HUES6 (cell line): ENCODE results near the gene MAP2K5.

Experiments
- H3K27ac ChIP-seq: 2 replicates; pipeline ENCODE4 v1.7.0; 2013; ENCODE audit warnings: low read depth, mild to moderate bottlenecking, low read length, inconsistent platforms
- H3K27me3 ChIP-seq: 2 replicates; pipeline ENCODE4 v1.6.1; 2013; ENCODE audit warnings: low read length; ENCODE audit not compliant: control insufficient read depth, insufficient read depth
- H3K36me3 ChIP-seq: 2 replicates; pipeline ENCODE4 v1.6.1; 2013; ENCODE audit warnings: low read length; ENCODE audit not compliant: control insufficient read depth, insufficient read depth
- H3K4me1 ChIP-seq: 2 replicates; pipeline ENCODE4 v1.6.1; 2013; ENCODE audit warnings: low read length; ENCODE audit not compliant: control insufficient read depth, insufficient read depth
- H3K4me3 ChIP-seq: 2 replicates; pipeline ENCODE4 v1.5.1; 2013; ENCODE audit warnings: low read depth, low read length
- H3K9ac ChIP-seq: one replicate; pipeline ENCODE4 v1.6.1; 2013; ENCODE audit warnings: mild to moderate bottlenecking, low read length
- H3K9me3 ChIP-seq: 2 replicates; pipeline ENCODE4 v1.6.1; 2013; ENCODE audit warnings: low read depth, low read length; ENCODE audit not compliant: control insufficient read depth, insufficient read depth

The MAP2K5 gene

GRCh38 chr15:67674983-67675382 lies 132.5 kb downstream of the MAP2K5 start:
- H3K27me3 ChIP-seq: no peaks in the 10 kb centered on the region
- H3K4me1 ChIP-seq: no peaks in the 10 kb centered on the region
- H3K9ac ChIP-seq: no peak overlapping the region
- no peaks in the 10 kb centered on the region for H3K36me3 ChIP-seq
- H3K9me3 ChIP-seq: no peaks in the 10 kb centered on the region
- H3K4me3 ChIP-seq: no peak overlapping the region
- no peak overlapping the region for H3K27ac ChIP-seq

- no peak overlapping the region for H3K27ac ChIP-seq
- no peaks in the 10 kb centered on the region for H3K4me1 ChIP-seq
- H3K9me3 ChIP-seq: no peaks in the 10 kb centered on the region
- H3K9ac ChIP-seq: no peak overlapping the region
- no peaks in the 10 kb centered on the region for H3K36me3 ChIP-seq
- no peak overlapping the region for H3K4me3 ChIP-seq
- H3K27me3 ChIP-seq: no peaks in the 10 kb centered on the region
These were observed 135.6 kb downstream of the MAP2K5 start for GRCh38 chr15:67678089-67678488.

- no peak overlapping the region for H3K4me3 ChIP-seq
- peaks cover 4% of the 10 kb centered on the region for H3K9me3 ChIP-seq
- H3K36me3 ChIP-seq: no peaks in the 10 kb centered on the region
- H3K27ac ChIP-seq: no peak overlapping the region
- no peak overlapping the region for H3K9ac ChIP-seq
- H3K27me3 ChIP-seq: no peaks in the 10 kb centered on the region
- no peaks in the 10 kb centered on the region for H3K4me1 ChIP-seq
These were observed 136.5 kb downstream of the MAP2K5 start for GRCh38 chr15:67678993-67679392.

- peaks cover 19% of the 10 kb centered on the region for H3K9me3 ChIP-seq
- no peak overlapping the region for H3K27ac ChIP-seq
These were observed 138.1 kb downstream of the MAP2K5 start for GRCh38 chr15:67680641-67681040.

GRCh38 chr15:67685008-67685599 lies 142.6 kb downstream of the MAP2K5 start:
- Histone ChIP-seq H3K27ac (no peak overlapping the region), H3K9me3 (peaks cover 24% of the 10 kb centered on the region), H3K9ac (no peak overlapping the region), H3K4me3 (no peak overlapping the region), H3K27me3 (no peaks in the 10 kb centered on the region), H3K4me1 (no peaks in the 10 kb centered on the region), H3K36me3 (no peaks in the 10 kb centered on the region)

More at GRCh38 chr15:67680641-67681040, 138.1 kb downstream of the MAP2K5 start:
- Histone ChIP-seq H3K4me3 (no peak overlapping the region), H3K36me3 (no peaks in the 10 kb centered on the region), H3K4me1 (no peaks in the 10 kb centered on the region), H3K9ac (no peak overlapping the region), H3K27me3 (no peaks in the 10 kb centered on the region)

GRCh38 chr15:67685716-67686115 lies 143.2 kb downstream of the MAP2K5 start:
- Histone ChIP-seq H3K9me3 (peaks cover 24% of the 10 kb centered on the region), H3K36me3 (no peaks in the 10 kb centered on the region), H3K9ac (no peak overlapping the region), H3K4me1 (no peaks in the 10 kb centered on the region), H3K27ac (no peak overlapping the region), H3K4me3 (no peak overlapping the region), H3K27me3 (no peaks in the 10 kb centered on the region)

GRCh38 chr15:67690936-67691335 lies 148.4 kb downstream of the MAP2K5 start:
- H3K27me3 ChIP-seq: no peaks in the 10 kb centered on the region
- H3K9ac ChIP-seq: no peak overlapping the region
- H3K36me3 ChIP-seq: no peaks in the 10 kb centered on the region
- no peak overlapping the region for H3K27ac ChIP-seq
- H3K4me1 ChIP-seq: peaks cover 9% of the 10 kb centered on the region; the same call in 1 of the 2 replicates
- H3K4me3 ChIP-seq: no peak overlapping the region
- H3K9me3 ChIP-seq: peaks cover 2% of the 10 kb centered on the region

GRCh38 chr15:67691450-67691849 lies 148.9 kb downstream of the MAP2K5 start:
- Histone ChIP-seq H3K9ac (no peak overlapping the region), H3K4me1 (peaks cover 9% of the 10 kb centered on the region; the same call in 1 of the 2 replicates), H3K9me3 (no peaks in the 10 kb centered on the region), H3K27ac (no peak overlapping the region), H3K27me3 (no peaks in the 10 kb centered on the region), H3K4me3 (no peak overlapping the region), H3K36me3 (no peaks in the 10 kb centered on the region)

GRCh38 chr15:67692573-67692972 lies 150.1 kb downstream of the MAP2K5 start:
- Histone ChIP-seq H3K27ac (no peak overlapping the region), H3K9ac (no peak overlapping the region), H3K27me3 (no peaks in the 10 kb centered on the region), H3K4me3 (no peak overlapping the region), H3K9me3 (no peaks in the 10 kb centered on the region), H3K36me3 (no peaks in the 10 kb centered on the region), H3K4me1 (peaks cover 9% of the 10 kb centered on the region; the same call in 1 of the 2 replicates)

GRCh38 chr15:67696087-67696486 lies 153.6 kb downstream of the MAP2K5 start:
- Histone ChIP-seq H3K4me1 (peaks cover 8% of the 10 kb centered on the region; the same call in 1 of the 2 replicates), H3K4me3 (no peak overlapping the region), H3K27me3 (no peaks in the 10 kb centered on the region), H3K9ac (no peak overlapping the region), H3K27ac (no peak overlapping the region), H3K36me3 (no peaks in the 10 kb centered on the region), H3K9me3 (no peaks in the 10 kb centered on the region)

GRCh38 chr15:67700023-67700422 lies 157.5 kb downstream of the MAP2K5 start:
- H3K9ac ChIP-seq: no peak overlapping the region
- H3K27me3 ChIP-seq: no peaks in the 10 kb centered on the region
- no peak overlapping the region for H3K4me3 ChIP-seq
- no peaks in the 10 kb centered on the region for H3K36me3 ChIP-seq
- no peaks in the 10 kb centered on the region for H3K4me1 ChIP-seq
- no peak overlapping the region for H3K27ac ChIP-seq
- H3K9me3 ChIP-seq: no peaks in the 10 kb centered on the region
